ENCODE data around the gene PSTPIP2.
A peak's percentile ranks its signal among the peaks of the same experiment; 100 is the strongest.
"Not testable (repeated sequence)": the region's sequence is repeated elsewhere in the genome, so short reads cannot be mapped to it uniquely, and the experiment has no call there.

PSTPIP2 gene

GRCh38 chr18:46069524-46069923 is 2.5 kb downstream of the PSTPIP2 start:
- no peak for DNase-seq

GRCh38 chr18:46068763-46069162 is 3.3 kb downstream of the PSTPIP2 start:
- DNase-seq: no peak

GRCh38 chr18:46067438-46068007 is 4.5 kb downstream of the PSTPIP2 start:
- peak; percentile 59 for DNase-seq

- no peak for DNase-seq
Measured at GRCh38 chr18:46062781-46063180, 9.3 kb downstream of the PSTPIP2 start.

GRCh38 chr18:46061796-46062195 is 10.3 kb downstream of the PSTPIP2 start:
- no peak for DNase-seq

- no peak for DNase-seq
Measured at GRCh38 chr18:46061387-46061786, 10.7 kb downstream of the PSTPIP2 start.

GRCh38 chr18:46060359-46060841 is 11.7 kb downstream of the PSTPIP2 start:
- no peak for DNase-seq

GRCh38 chr18:46055838-46056230 is 16.2 kb downstream of the PSTPIP2 start:
- no peak for DNase-seq

- DNase-seq: no peak
Measured at GRCh38 chr18:46054956-46055837, 16.9 kb downstream of the PSTPIP2 start.

GRCh38 chr18:46053368-46054095 is 18.5 kb downstream of the PSTPIP2 start:
- DNase-seq: no peak

GRCh38 chr18:46051731-46052461 is 20.2 kb downstream of the PSTPIP2 start:
- DNase-seq: no peak

- no peak for DNase-seq
Measured at GRCh38 chr18:46050268-46050667, 21.8 kb downstream of the PSTPIP2 start.

GRCh38 chr18:46048641-46049040 is 23.4 kb downstream of the PSTPIP2 start:
- DNase-seq: no peak

GRCh38 chr18:46047369-46047768 is 24.7 kb downstream of the PSTPIP2 start:
- DNase-seq: not testable (repeated sequence)

- no peak for DNase-seq
Measured at GRCh38 chr18:46046688-46047087, 25.4 kb downstream of the PSTPIP2 start.

- DNase-seq: no peak
Measured at GRCh38 chr18:46046126-46046525, 25.9 kb downstream of the PSTPIP2 start.

- DNase-seq: no peak
Measured at GRCh38 chr18:46042571-46043123, 29.4 kb downstream of the PSTPIP2 start.

GRCh38 chr18:46040747-46041104 is 31.3 kb downstream of the PSTPIP2 start:
- no peak for DNase-seq

GRCh38 chr18:46040033-46040746 is 31.9 kb downstream of the PSTPIP2 start:
- no peak for DNase-seq

GRCh38 chr18:46037512-46038305 is 34.4 kb downstream of the PSTPIP2 start:
- DNase-seq: no peak
